Panc1 (cell line): Measurements from ENCODE around the gene NYAP1. TPM values are rescaled to one million over a fixed set of nuclear protein-coding genes. Genes with fewer than 3 reads are reported as not detected.
A peak's percentile ranks its signal among the peaks of the same experiment; 100 is the strongest.

Source experiments
- ATAC-seq: fragments of 200-7000 bp; cut with Tn5 transposase; 2 replicates; pipeline ENCODE4 v1.9.1; 2020; ENCODE audit warnings: mild to moderate bottlenecking, moderate library complexity
- BruUV-seq: library from RNA; stranded (reverse); fragments of 400-500 nt; replicated peaks from 2 replicates; lab custom pipeline; 2021; lab: Mats Ljungman, UMichigan
- CTCF ChIA-PET: fragments of 300-600 bp; sonication (Branson Sonifier 250); formaldehyde crosslinking; loops from one replicate; lab custom pipeline; 2022; ENCODE audit warnings: antibody characterized with exemption; lab: Charles Lee
- POLR2A ChIA-PET: fragments of 300-600 bp; sonication (Branson Sonifier 250); formaldehyde crosslinking; loops from one replicate; lab custom pipeline; 2022; ENCODE audit warnings: antibody characterized with exemption; lab: Charles Lee
- DNase-seq: peaks from one replicate; pipeline ENCODE4 v3.0.0-alpha.2; 2010; ENCODE audit warnings: low read depth, low spot score
- H3K27ac ChIP-seq: 2 replicates; pipeline ENCODE4 v1.5.1; 2011; ENCODE audit warnings: mild to moderate bottlenecking, low read length, inconsistent platforms
- H3K27me3 ChIP-seq: fragments of 200-500 bp; sonication (Bioruptor generic); 2 replicates; pipeline ENCODE4 v1.6.0; 2014; ENCODE audit warnings: low read length, inconsistent platforms; ENCODE audit not compliant: control insufficient read depth, insufficient read depth
- H3K36me3 ChIP-seq: fragments of 200-500 bp; sonication (Bioruptor generic); 2 replicates; pipeline ENCODE4 v1.5.1; 2014; ENCODE audit warnings: inconsistent platforms, mild to moderate bottlenecking, low read length, moderate library complexity; ENCODE audit not compliant: control insufficient read depth, insufficient read depth
- H3K4me1 ChIP-seq: 2 replicates; pipeline ENCODE4 v1.5.1; 2011; ENCODE audit warnings: inconsistent platforms, mild to moderate bottlenecking, low read length, moderate library complexity; ENCODE audit not compliant: control insufficient read depth, insufficient read depth
- H3K4me3 ChIP-seq, 2 experiments: 2 replicates each; pipeline ENCODE4 v1.5.1; 2011 to 2012; ENCODE audit warnings: low read depth in 2 of 2, low read length in 2 of 2, mild to moderate bottlenecking in 2 of 2, inconsistent platforms in 1 of 2, moderate library complexity in 1 of 2
- H3K9me3 ChIP-seq: fragments of 200-500 bp; sonication (Bioruptor generic); 2 replicates; pipeline ENCODE4 v1.5.1; 2014; ENCODE audit warnings: low read depth, mild to moderate bottlenecking, inconsistent platforms, low read length, moderate library complexity; ENCODE audit not compliant: control insufficient read depth, insufficient read depth
- CTCF ChIP-seq: fragments of 450-650 bp; IDR thresholded peaks from 2 replicates; pipeline ENCODE4 v1.5.1; 2017; ENCODE audit warnings: mild to moderate bottlenecking
- POLR2AphosphoS5 ChIP-seq: IDR thresholded peaks from 2 replicates; pipeline ENCODE4 v1.6.1; 2012; ENCODE audit warnings: mild to moderate bottlenecking, low read depth, low read length, moderate library complexity
- SIN3A ChIP-seq: IDR thresholded peaks from 2 replicates; pipeline ENCODE4 v1.6.1; 2012; ENCODE audit warnings: low read depth, mild to moderate bottlenecking, low read length, moderate library complexity, borderline replicate concordance; ENCODE audit not compliant: insufficient read depth
- TCF7L2 ChIP-seq: IDR thresholded peaks from 2 replicates; pipeline ENCODE4 v1.6.1; 2011; ENCODE audit warnings: mild to moderate bottlenecking, low read depth, low read length, inconsistent platforms
- in situ Hi-C: cut with HindIII; loops from 2 replicates; pipeline ENCODE4 v1.10.0; 2016; ENCODE audit warnings: low sequenced_read_pairs, low pct_unique_long_range_greater_than_20kb
- intact Hi-C: fragments of 100-400 bp; cut with micrococcal nuclease; formaldehyde crosslinking; loops from one replicate; pipeline ENCODE4 v1.10.0; 2022; ENCODE audit not compliant: unreplicated experiment
- total RNA-seq: library from RNA; stranded (reverse); gene quantifications from one replicate; pipeline ENCODE4 v1.2.1, GENCODE V29; 2021; ENCODE audit not compliant: unreplicated experiment
- TF ChIP-seq, protein P1 (sequence below), 2 experiments: IDR thresholded peaks; 2 replicates each; pipeline ENCODE4 v1.6.1; 2011 to 2012; ENCODE audit warnings: low read depth in 2 of 2, control low read depth in 1 of 2, low read length in 1 of 2, mild to moderate bottlenecking in 1 of 2, moderate library complexity in 1 of 2; ENCODE audit not compliant: insufficient read depth in 1 of 2

The NYAP1 gene
- total RNA-seq, 1 experiment from 2014 or later: 4.0 TPM

DNA sequence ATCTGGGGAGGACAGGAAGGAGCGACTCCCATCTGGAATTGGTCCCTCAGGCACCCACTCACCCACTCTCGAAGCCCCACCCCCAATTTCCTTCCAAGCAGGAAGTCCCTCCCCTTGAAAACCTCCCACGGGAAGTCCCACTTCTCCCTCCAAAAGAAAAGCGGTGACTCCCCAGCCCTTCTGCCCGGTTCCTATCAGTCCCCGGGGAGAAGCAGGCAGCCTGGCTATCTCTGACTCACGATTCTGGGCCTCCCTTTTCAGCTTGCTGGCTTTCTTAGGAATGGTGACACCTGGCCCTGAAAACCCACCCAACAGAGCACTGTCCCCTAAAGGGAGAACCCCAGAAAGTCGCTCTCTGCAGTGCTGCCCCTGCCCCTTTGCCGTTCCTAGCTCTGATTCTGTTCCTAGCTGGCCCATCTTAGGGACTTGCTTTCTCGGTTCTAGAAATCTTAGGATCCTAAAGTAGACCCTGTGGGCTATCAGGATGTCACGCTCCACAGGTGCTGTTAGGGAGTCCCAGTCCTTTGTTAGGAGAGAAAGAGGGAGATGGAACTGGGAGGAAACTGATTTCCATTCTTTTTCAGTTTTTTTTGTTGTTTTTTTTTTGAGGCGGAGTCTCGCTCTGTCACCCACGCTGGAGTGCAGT is 10.8 kb upstream of the NYAP1 start:
- no peaks in the 10 kb centered on the region; the same call in 1 of the 2 replicates for H3K36me3 ChIP-seq
- POLR2A ChIA-PET: interaction anchor here (0.6 kb wide), 1 partner anchor 118 kb away, joined by 4 read pairs; no protein-coding TSS in a partner anchor
- ATAC-seq: no peak
- peak overlapping the region; percentile 40; the same call in 1 of the 2 replicates for H3K27ac ChIP-seq
- in situ Hi-C loops (no loop called here), intact Hi-C loops (no loop called here)
- H3K27me3 ChIP-seq: no peaks in the 10 kb centered on the region
- H3K9me3 ChIP-seq: no peaks in the 10 kb centered on the region
- TF ChIP-seq TCF7L2: no peak
- TF ChIP-seq, protein P1, sequence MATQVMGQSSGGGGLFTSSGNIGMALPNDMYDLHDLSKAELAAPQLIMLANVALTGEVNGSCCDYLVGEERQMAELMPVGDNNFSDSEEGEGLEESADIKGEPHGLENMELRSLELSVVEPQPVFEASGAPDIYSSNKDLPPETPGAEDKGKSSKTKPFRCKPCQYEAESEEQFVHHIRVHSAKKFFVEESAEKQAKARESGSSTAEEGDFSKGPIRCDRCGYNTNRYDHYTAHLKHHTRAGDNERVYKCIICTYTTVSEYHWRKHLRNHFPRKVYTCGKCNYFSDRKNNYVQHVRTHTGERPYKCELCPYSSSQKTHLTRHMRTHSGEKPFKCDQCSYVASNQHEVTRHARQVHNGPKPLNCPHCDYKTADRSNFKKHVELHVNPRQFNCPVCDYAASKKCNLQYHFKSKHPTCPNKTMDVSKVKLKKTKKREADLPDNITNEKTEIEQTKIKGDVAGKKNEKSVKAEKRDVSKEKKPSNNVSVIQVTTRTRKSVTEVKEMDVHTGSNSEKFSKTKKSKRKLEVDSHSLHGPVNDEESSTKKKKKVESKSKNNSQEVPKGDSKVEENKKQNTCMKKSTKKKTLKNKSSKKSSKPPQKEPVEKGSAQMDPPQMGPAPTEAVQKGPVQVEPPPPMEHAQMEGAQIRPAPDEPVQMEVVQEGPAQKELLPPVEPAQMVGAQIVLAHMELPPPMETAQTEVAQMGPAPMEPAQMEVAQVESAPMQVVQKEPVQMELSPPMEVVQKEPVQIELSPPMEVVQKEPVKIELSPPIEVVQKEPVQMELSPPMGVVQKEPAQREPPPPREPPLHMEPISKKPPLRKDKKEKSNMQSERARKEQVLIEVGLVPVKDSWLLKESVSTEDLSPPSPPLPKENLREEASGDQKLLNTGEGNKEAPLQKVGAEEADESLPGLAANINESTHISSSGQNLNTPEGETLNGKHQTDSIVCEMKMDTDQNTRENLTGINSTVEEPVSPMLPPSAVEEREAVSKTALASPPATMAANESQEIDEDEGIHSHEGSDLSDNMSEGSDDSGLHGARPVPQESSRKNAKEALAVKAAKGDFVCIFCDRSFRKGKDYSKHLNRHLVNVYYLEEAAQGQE (IDR thresholded peaks at IDR 0.05; ENCODE audit: insufficient read depth in 1 of 2, low read depth in 2 of 2, low read length in 1 of 2): no peak
- no peak for TF ChIP-seq POLR2AphosphoS5
- no peak for TF ChIP-seq SIN3A
- TF ChIP-seq CTCF: no peak
- no TSS peak for BruUV-seq
- CTCF ChIA-PET: no interaction called here
- no peak for DNase-seq
- no peak overlapping the region for H3K4me3 ChIP-seq
- H3K4me1 ChIP-seq: peaks cover 35% of the 10 kb centered on the region

DNA sequence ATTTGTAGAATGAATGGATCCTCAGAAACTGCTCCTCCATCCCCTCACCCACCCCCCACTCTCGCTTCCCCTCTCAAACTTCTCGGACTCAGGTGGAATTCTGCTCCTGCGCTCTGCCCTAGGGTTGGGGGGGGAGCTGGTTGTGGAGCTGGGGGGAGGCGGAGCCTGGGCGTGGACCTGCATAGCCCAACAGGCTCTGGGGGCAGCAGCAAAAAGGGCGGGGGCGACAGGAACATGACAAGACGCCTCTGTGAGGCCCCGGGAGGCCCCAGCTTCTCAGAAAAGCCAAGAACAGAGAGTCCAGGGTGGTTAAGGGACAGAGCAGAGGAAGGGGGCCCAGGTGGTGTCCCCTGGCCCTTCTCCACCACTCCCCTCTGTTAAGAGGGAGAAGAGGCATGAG is 8.2 kb upstream of the NYAP1 start:
- BruUV-seq: no TSS peak
- Histone ChIP-seq H3K9me3 (no peaks in the 10 kb centered on the region), H3K4me1 (peaks cover 29% of the 10 kb centered on the region), H3K36me3 (no peaks in the 10 kb centered on the region; the same call in 1 of the 2 replicates), H3K27me3 (no peaks in the 10 kb centered on the region), H3K4me3 (peak overlapping the region in 1 of 2 experiments; percentile 6; a peak in 1 of 4 replicates), H3K27ac (no peak overlapping the region)
- ChIA-PET POLR2A (no interaction called here), CTCF (interaction anchor here (0.6 kb wide), 1 partner anchor 71 kb away, joined by 3 read pairs; no protein-coding TSS in a partner anchor)
- ATAC-seq (no peak), DNase-seq (no peak)
- intact Hi-C loops: no loop called here
- TF ChIP-seq, protein P1 (IDR thresholded peaks at IDR 0.05; ENCODE audit: insufficient read depth in 1 of 2, low read depth in 2 of 2, low read length in 1 of 2): no peak
- TF ChIP-seq CTCF: no peak
- no peak for TF ChIP-seq TCF7L2
- in situ Hi-C loops: no loop called here
